Epidermal melanocyte (primary cell): Measurements from ENCODE around the gene KIRREL1.

Source experiments
- DNase-seq: peaks from one replicate; pipeline ENCODE4 v3.0.0; 2011; ENCODE audit warnings: low spot score; ENCODE audit not compliant: insufficient read length

KIRREL1 gene

DNA sequence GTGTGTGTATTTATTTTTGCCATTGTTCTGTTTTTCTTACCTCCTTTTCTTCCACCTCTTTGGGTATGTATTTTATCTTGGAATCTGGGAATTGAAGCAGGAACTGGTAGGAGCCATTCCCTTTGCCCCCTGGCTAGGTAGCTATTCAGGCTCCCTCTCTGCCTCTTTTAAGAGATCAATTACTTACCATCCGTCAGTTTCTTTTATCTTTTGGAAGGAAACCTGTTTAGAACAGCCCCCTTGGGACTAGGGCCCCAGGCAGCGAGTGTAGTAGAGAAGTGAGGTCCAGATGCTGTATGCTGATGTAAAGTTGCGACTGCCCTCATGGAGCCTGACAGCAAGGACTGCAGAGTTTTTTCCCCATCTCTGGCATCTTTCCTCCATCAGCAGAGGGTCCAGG lies 41.6 kb downstream of the KIRREL1 start:
- DNase-seq: no peak

GRCh38 chr1:158035976-158036583 lies 42.6 kb downstream of the KIRREL1 start:
- no peak for DNase-seq

GRCh38 chr1:158037008-158037865 lies 43.8 kb downstream of the KIRREL1 start:
- no peak for DNase-seq

DNA sequence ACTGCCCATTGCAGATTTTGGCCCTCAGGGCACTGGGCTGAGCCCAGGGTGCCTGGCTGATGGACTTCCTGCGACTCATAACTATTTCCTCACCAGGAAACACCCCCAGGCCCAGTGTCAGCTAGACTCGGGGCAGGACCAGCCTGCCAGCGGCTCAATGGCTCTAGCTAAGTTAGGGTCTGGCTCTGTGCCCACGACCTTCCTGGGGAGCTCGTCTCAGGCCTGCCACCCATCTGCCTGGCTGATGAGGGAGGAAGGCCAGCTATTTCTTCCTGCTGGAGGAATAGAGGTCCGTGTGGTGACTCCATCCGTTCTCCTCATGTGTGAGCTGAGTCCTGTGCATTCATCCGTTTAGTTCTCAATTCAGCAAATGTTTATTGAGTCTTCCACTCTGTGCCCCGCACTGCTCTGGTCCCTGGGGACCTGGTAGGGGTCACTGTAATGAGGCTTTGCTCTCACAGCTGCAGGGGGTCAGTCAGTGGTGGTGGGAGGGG lies 44.5 kb downstream of the KIRREL1 start:
- DNase-seq: no peak

DNA sequence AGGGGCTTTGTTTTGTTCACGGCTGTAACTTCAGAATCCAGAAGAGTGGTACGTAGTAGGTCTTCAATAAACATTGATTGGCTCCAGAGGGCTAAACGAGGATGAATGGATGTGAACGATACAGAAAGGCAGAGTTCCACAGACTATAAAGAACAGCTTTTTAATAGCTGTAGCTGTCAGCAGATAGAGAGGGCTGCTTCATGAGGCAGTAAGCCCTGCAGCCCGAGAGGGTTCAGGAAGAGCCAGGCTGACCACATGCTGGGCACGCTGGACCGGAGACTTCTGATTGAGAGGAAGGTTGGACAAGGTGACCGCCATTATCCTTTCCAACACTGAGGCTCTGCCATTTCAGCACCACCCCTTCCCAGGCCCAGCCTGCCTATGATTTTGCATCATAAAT lies 45.3 kb downstream of the KIRREL1 start:
- no peak for DNase-seq

DNA sequence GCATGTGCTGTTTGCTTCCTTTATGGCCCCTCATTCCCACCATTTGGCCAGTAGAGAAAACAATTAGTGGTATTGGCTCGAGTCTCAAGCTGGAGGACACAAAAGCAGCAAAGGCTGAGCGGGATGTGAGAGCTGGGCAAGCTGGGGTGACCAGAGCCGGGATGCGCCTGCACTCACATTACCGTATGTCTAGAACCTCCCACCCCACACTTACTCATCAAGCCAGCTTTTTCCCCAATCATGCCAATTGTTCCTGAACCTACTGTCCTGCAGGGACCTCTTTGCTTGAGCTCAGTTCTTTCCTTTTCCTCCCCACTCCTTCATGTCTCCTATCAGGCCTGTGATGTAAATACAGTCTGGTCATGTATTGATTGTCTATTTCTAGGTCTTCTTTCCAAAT lies 45.9 kb downstream of the KIRREL1 start:
- no peak for DNase-seq

DNA sequence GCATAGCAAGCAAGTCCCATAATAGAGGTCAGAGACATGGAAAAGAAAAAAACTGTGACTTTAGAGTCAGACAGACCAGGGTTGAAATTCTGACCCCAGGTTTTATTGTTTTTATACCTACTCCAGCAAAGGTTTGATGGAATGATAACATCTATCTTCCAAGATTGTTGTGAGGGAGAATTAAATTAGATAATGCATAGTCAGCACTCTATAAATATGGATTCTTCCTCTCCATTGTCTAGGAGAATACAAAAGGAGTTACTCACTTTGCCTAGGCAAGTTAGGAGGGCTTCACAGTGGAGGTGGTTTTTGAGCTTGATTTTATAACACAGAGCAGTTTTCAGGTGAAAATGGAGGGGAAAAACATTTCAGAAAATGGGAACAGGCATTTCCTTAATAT lies 46.9 kb downstream of the KIRREL1 start:
- DNase-seq: no peak

- no peak for DNase-seq
Observed at GRCh38 chr1:158043232-158043631, 49.8 kb downstream of the KIRREL1 start.

DNA sequence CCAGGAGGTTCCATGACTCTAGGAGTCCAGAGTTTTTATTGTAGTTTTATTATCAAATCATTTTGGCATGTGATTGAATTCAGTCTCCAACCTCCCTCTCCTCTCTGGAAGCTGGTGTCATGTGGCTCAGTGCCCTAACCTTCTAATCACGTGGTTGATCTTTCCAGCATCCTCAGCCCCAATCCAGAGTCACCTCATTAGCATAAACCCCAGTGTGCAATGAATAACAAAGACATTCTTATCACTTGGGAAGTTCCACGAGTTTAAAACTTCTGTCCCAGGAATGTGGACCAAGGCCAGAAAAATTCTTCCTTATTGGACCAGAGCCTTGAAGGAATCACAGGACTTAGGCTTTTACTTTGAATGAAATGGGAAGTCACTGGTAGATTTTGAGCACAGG lies 52.2 kb downstream of the KIRREL1 start:
- DNase-seq: peak; percentile 83

GRCh38 chr1:158046715-158047510 lies 53.5 kb downstream of the KIRREL1 start:
- no peak for DNase-seq

DNA sequence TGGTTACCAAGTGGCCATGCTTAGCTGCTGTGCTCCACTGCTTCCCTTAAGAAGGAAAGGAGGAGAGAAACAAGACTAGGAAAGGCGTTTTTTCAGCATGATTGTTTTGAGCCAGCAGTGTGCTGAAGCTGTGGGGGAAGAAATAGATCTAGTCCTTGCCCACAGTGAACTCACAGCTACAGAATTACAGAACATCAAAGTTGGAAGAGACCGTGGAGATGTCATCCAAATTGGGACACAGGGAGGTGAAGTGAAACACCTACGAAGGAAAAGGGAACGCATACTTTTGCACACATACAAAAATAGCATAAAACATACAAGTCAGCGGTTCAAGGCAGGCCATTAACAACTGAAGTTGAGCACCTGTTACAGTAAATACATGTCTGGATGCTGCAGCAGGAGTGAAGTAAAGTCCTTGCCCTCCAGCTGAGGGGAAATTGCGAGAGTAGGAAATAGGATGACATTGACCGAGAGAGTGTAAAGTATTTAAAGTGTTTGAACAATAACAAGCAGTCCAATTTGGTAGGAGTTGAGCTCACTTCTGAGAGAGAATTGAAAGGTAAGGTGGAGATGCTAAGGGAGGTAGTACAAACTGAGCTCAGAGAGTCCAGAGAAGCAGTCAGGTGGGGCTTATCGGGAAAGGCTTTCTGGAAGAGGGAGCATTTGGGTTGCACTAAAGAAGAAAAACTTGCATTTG lies 55.1 kb downstream of the KIRREL1 start:
- DNase-seq: no peak

DNA sequence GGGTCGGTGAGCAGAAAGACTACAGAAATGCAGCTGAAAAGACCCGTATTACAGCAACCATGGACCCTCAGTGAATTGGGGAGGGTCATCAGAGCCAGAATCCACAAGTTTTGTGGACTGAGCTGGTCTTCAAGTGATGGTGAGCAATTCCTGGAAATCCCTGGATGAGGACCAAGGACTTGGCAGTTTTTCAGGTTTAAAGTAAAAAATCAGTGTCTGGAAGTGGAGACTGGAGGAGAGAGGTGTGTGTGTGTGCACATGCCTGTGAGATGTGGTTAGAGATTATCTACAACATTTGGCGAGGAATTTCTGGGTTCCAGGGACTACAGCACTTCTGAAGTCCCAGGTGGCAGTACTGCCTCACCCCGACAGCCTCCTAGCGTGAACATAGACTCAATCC lies 56.4 kb downstream of the KIRREL1 start:
- no peak for DNase-seq

GRCh38 chr1:158053276-158053675 lies 59.8 kb downstream of the KIRREL1 start:
- no peak for DNase-seq

GRCh38 chr1:158054721-158055120 lies 61.3 kb downstream of the KIRREL1 start:
- DNase-seq: no peak

DNA sequence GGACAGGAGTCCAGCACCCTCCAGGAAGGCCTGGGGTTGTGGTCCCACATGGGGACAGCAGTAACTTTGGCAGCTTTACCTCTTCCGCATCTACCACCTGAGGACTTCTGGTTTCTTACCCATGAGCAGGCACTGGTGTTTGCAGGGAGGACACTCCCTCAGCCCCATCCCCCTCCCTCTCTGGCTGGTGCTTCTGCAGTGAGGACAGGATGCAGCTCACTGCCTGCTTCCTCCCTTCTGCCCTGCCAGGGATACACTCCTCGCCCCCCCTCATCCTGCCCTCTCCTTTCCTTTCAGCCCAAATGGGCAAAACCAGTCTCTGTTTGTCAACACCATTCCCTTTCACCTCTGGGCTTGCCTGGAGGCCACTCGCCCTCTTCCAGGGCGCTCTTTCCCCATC lies 62.4 kb downstream of the KIRREL1 start:
- DNase-seq: no peak

GRCh38 chr1:158056498-158056897 lies 63.1 kb downstream of the KIRREL1 start:
- no peak for DNase-seq

- DNase-seq: no peak
Observed at GRCh38 chr1:158058237-158058985, 65.0 kb downstream of the KIRREL1 start.

DNA sequence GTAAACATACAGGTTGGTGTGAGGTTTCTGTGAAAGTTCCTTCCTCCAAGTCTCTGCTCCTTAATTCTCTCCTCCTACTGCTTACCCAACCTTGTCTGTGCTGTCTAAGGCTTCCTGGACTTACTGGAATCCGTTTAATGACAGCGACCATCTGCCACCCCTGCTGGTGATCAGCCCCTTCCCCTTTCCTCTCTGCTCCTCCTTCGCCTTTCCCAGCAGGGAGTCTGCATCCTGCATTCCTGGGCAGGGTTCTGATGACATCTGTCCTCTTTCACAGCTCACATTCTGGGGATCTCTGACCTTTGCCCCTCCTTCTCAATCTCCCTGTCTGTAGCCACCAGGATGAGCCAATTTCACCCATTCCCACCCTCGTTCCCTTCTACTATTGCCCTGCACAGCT lies 66.5 kb downstream of the KIRREL1 start:
- no peak for DNase-seq

DNA sequence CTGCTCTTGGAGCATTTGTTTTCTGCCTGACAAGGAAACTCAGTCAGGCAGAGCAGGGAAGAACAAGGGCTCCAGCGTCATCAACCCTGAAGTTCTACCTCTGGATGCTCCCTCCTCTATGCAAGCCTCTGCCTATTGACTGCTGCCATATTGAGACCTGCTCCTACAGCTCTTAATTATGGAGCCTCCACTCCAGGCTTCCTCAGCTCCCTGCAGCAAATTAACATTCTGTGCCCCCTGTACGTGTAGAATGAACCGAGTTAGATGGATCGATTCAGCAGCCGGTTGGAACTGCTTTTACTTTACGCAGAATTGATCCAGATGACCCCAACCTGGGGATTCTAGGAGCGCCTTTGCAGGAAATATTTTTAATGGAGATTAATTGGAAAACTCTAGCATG lies 68.7 kb downstream of the KIRREL1 start:
- DNase-seq: no peak

DNA sequence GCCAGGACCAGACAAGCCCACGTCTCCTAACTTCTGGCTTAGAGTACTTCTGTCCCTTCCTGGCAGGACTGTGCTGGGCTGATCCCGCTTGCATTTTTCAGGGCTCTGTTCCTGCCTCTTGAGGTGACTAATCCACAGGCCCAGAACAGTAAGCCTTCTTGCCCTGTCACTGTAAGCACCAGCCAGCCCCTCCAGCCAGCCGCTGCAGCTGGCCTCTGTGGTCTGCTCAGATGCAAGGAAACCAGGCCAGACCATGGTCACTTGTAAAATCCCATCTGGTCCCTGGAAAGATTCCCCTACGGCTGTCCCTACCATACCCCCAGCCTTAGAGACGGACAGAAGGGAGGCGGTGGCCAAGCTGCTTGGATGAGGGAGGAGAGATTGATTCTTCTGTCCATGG lies 74.2 kb downstream of the KIRREL1 start:
- DNase-seq: no peak

DNA sequence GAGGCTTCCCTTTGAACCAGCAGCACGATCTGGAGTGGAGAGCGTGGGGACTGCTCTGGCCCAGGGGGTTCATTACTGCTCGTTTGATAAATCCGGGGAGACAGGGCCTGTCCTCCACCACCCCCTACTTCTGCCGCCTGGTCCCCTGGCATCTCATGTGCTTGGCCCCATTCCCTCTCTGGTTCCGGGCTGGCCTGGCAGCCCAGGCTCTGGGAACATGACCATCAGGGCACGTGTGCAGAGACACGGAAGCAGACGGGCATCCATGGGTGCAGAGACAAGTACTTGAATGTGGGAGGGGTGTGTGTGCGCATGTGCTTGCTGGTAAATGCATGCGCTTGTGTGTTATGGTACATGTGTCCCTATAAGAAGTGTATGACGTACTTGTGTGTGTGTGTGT lies 75.5 kb downstream of the KIRREL1 start:
- no peak for DNase-seq
